Measurements from ENCODE around the gene ARID1B.

Gene ARID1B

GRCh38 chr6:156946370-156946936 is 169.3 kb downstream of the ARID1B start:
- Histone ChIP-seq H3K9ac (ENCODE audit: low read length) (no peak overlapping the region), H3K9me2 (replicated peaks; ENCODE audit: insufficient read depth, low read length) (no peaks in the 10 kb centered on the region), H3K79me2 (ENCODE audit: low read length) (peaks cover 67% of the 10 kb centered on the region), H3K4me1 (ENCODE audit: low read length) (no peaks in the 10 kb centered on the region), H3K27me3 (replicated peaks; ENCODE audit: insufficient read depth, low read length) (no peaks in the 10 kb centered on the region), H3K4me3 (ENCODE audit: low read length) (no peak overlapping the region), H3K9me3 (replicated peaks; ENCODE audit: insufficient read depth, low read length) (no peaks in the 10 kb centered on the region), H3F3A (ENCODE audit: insufficient read depth, low read length) (no peaks in the 10 kb centered on the region), H3K27ac (ENCODE audit: low read length) (no peak overlapping the region), H3K36me3 (replicated peaks; ENCODE audit: insufficient read depth, low read length) (no peaks in the 10 kb centered on the region), H2AFZ (ENCODE audit: low read length) (no peak overlapping the region), H4K20me1 (ENCODE audit: insufficient read depth, low read length) (no peaks in the 10 kb centered on the region), H3K4me2 (ENCODE audit: low read depth, low read length) (no peak overlapping the region)
- TF ChIP-seq CTCF (IDR thresholded peaks at IDR 0.05; ENCODE audit: low read length) (no peak), EZH2 (optimal IDR thresholded peaks at IDR 0.05; ENCODE audit: low read depth, low read length) (no peak), EZH2phosphoT487 (IDR thresholded peaks at IDR 0.05; ENCODE audit: low read length) (no peak)
- no peak for DNase-seq

- H3K4me3 ChIP-seq (ENCODE audit: low read length): no peak overlapping the region
- H3K27ac ChIP-seq (ENCODE audit: low read length): no peak overlapping the region
- no peak overlapping the region for H2AFZ ChIP-seq (ENCODE audit: low read length)
- H3K9me2 ChIP-seq (replicated peaks; ENCODE audit: insufficient read depth, low read length): no peaks in the 10 kb centered on the region
- H3K4me2 ChIP-seq (ENCODE audit: low read depth, low read length): no peak overlapping the region
- no peaks in the 10 kb centered on the region; the same call in 1 of the 2 replicates for H4K20me1 ChIP-seq (ENCODE audit: insufficient read depth, low read length)
- H3K79me2 ChIP-seq (ENCODE audit: low read length): peaks cover 65% of the 10 kb centered on the region
- no peaks in the 10 kb centered on the region for H3K4me1 ChIP-seq (ENCODE audit: low read length)
- no peak for DNase-seq
- H3K36me3 ChIP-seq (replicated peaks; ENCODE audit: insufficient read depth, low read length): no peaks in the 10 kb centered on the region
- TF ChIP-seq EZH2phosphoT487 (IDR thresholded peaks at IDR 0.05; ENCODE audit: low read length) (no peak), EZH2 (optimal IDR thresholded peaks at IDR 0.05; ENCODE audit: low read depth, low read length) (no peak), CTCF (IDR thresholded peaks at IDR 0.05; ENCODE audit: low read length) (no peak)
- H3F3A ChIP-seq (ENCODE audit: insufficient read depth, low read length): no peaks in the 10 kb centered on the region
- no peaks in the 10 kb centered on the region for H3K27me3 ChIP-seq (replicated peaks; ENCODE audit: insufficient read depth, low read length)
- no peak overlapping the region for H3K9ac ChIP-seq (ENCODE audit: low read length)
- H3K9me3 ChIP-seq (replicated peaks; ENCODE audit: insufficient read depth, low read length): no peaks in the 10 kb centered on the region
Observed at GRCh38 chr6:156948277-156948676, 171.1 kb downstream of the ARID1B start.

- no peak overlapping the region for H3K27ac ChIP-seq (ENCODE audit: low read length)
- no peaks in the 10 kb centered on the region for H3K9me3 ChIP-seq (replicated peaks; ENCODE audit: insufficient read depth, low read length)
- no peak overlapping the region for H3K9ac ChIP-seq (ENCODE audit: low read length)
- no peaks in the 10 kb centered on the region for H3F3A ChIP-seq (ENCODE audit: insufficient read depth, low read length)
- no peak for TF ChIP-seq CTCF (IDR thresholded peaks at IDR 0.05; ENCODE audit: low read length)
- no peak for TF ChIP-seq EZH2phosphoT487 (IDR thresholded peaks at IDR 0.05; ENCODE audit: low read length)
- no peak for TF ChIP-seq EZH2 (optimal IDR thresholded peaks at IDR 0.05; ENCODE audit: low read depth, low read length)
- H3K4me1 ChIP-seq (ENCODE audit: low read length): no peaks in the 10 kb centered on the region
- no peak overlapping the region for H3K4me2 ChIP-seq (ENCODE audit: low read depth, low read length)
- no peaks in the 10 kb centered on the region for H3K27me3 ChIP-seq (replicated peaks; ENCODE audit: insufficient read depth, low read length)
- no peak for DNase-seq
- H3K36me3 ChIP-seq (replicated peaks; ENCODE audit: insufficient read depth, low read length): no peaks in the 10 kb centered on the region
- peaks cover 66% of the 10 kb centered on the region for H3K79me2 ChIP-seq (ENCODE audit: low read length)
- no peak overlapping the region for H3K4me3 ChIP-seq (ENCODE audit: low read length)
- no peaks in the 10 kb centered on the region; the same call in 1 of the 2 replicates for H4K20me1 ChIP-seq (ENCODE audit: insufficient read depth, low read length)
- H3K9me2 ChIP-seq (replicated peaks; ENCODE audit: insufficient read depth, low read length): no peaks in the 10 kb centered on the region
- H2AFZ ChIP-seq (ENCODE audit: low read length): no peak overlapping the region
Observed at GRCh38 chr6:156948807-156949206, 171.6 kb downstream of the ARID1B start.

Data from MM.1S (cell line).